ENCODE data around the gene SPATA2. TPM values are rescaled to one million over a fixed set of nuclear protein-coding genes. Genes with fewer than 3 reads are reported as not detected.

Gene SPATA2
- total RNA-seq, 1 donor from 2014 or later, result 8.0 TPM

DNA sequence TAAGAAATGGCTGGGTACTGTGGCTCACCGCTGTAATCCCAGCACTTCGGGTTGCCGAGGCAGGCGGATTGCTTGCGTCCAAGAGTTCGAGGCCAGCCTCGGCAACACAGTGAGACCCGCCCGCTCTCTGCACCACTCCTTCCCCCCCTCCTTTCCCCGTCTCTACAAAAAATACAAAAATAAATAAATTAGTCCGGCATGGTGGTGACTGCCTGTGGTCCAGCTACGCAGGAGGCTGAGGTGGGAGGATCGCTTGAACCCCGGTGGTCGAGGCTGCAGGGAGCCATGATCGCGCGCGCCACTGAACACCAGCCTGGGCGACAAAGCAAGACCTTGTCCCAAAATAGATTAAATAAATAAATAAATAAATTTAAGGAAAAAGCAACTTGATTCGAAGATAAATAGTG, 20.4 kb upstream of the SPATA2 start:
- DNase-seq (ENCODE audit: low spot score), result no peak

DNA sequence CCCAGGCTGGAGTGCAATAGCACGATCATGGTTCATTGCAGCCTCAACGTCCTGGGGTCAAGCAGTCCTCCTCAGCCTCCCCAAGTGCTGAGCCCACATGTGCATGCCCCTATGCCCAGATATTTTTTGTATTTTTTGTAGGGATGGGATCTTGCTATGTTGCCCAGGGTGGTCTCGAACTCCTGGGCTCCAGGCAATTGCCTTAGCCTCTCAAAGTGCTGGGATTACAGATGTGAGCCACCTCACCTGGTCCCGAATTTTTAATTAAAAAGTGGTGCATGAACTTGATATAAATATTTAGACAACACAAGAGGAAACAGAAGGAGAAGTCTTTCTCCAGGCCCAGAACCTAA, 13.8 kb upstream of the SPATA2 start:
- no peak for DNase-seq (ENCODE audit: low spot score)

DNA sequence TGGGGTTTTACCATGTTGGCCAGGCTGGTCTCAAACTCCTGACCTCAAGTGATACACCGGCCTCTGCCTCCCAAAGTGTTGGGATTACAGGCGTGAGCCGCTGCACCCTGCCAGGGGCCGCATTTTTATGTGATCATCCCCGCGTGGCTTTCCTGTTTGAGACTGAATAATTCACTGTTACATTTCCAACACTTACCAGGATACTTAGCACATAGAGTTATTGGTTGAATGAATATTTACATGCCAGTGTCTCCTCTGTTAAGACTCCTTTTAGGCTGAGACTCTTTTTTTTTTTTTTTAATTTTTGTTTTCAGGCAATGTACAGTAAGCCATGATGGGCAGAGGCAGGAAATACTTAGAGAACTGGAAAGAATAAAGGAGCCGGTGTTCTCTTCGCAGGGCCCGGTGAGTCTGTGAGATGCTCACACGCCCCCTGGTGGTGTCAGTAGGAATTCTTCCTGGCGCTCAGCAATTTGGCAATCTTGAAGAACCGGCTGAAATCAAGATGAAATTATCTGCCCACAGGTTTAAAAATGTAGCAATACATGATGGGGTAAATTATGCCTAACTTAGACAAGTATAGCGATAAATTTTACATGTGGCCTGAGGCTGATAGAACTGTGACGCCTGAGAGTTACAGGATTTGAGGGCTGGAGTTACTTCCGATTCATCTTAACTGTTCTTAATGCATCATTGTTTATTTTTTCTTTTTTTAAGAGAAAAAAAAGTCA, 13.2 kb upstream of the SPATA2 start:
- peak; percentile 90 for DNase-seq (ENCODE audit: low spot score)

DNA sequence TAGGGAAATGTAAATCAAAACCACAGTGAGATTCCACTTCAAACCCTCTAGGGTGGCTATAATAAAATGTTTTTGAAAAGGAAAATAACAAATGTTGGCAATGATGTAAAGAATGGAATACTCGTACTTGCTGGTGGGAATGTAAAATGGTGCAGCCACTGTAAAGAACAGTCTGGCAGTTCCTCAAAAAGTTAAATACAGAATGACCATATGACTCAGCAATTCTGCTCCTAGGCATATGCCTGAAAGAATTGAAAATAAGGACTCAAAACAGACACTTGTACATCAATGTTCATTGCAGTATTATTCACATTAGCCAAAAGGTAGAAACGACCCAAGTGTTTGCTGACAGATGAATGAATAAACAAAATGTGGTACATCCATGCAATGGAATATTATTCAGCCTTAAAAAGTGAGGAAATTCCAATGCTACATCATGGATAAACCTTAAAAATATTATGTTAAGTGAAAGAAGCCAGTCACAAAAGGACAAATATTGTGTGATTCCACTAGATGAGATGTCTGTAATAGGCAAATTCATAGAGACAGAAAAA, 10.6 kb upstream of the SPATA2 start:
- no peak for DNase-seq (ENCODE audit: low spot score)

DNA sequence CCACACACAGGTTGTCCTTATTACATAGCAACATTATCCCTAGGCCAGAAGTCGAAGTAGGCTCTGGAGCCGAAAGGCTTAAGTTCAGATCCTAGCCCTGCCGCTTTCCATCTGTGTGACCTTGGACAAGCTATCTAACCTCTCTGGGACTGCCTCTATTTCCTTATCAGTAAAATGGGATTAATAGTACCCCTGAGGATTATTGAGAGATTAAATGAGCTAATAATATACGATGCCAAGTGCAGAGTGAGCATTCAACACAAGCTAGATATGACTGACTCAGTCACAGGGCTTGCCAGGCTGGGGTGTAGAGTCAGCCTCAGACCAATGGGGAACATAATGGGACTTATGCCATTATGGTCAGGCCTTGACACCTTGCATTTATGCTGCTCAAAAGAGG, 8.9 kb upstream of the SPATA2 start:
- no peak for DNase-seq (ENCODE audit: low spot score)

DNA sequence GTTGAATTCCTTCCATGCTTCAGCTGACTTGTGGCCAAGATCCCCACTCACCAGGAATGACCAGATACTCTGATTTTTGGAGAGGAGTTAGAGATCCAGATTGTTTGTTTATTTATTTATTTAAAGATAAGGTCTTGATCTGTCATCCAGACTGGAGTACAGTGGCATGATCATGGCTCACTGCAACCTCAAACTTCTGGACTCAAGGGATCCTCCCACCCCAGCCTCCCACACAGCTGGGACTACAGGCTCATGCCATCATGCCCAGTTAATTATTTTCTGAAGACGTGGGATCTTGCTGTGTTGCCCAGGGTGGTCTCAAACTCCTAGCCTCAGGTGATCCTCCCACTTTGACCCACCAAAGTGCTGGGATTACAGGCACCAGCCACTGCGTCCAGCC, 4.1 kb upstream of the SPATA2 start:
- no peak for DNase-seq (ENCODE audit: low spot score)

DNA sequence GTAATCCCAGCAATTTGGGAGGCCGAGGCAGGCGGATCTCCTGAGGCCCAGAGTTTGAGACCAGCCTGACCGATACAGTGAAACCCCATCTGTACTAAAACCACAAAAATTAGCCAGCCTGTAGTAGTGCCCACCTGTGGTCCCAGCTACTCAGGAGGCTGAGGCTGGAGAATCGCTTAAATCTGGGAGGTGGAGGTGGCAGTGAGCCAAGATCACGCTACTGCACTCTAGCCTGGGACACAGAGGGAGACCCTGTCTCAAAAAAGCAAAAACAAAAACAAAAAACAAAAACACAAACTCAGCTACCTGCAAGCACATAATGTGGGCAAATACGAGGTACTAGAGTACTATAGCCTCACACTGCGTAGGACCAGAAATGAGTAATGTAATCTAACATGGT, 3.7 kb upstream of the SPATA2 start:
- no peak for DNase-seq (ENCODE audit: low spot score)

DNA sequence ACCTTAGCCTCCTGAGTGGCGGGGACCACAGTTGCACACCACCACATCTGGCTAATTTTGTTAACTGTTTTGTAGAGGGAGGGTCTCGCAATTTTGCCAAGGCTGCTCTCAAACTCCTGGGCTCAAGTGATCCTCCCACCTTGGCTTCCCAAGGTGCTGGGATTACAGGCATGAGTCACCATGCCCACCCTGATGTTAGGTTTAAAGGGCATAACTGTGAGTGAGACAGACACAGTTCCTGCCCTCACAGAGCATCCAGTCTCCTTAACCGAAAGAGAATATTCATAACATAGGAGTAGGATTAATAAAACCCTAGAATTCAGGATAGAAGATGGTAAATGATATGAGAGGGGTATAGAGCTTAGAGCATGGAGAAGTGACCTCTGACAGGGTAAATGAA, 3.1 kb upstream of the SPATA2 start:
- DNase-seq (ENCODE audit: low spot score), result no peak

DNA sequence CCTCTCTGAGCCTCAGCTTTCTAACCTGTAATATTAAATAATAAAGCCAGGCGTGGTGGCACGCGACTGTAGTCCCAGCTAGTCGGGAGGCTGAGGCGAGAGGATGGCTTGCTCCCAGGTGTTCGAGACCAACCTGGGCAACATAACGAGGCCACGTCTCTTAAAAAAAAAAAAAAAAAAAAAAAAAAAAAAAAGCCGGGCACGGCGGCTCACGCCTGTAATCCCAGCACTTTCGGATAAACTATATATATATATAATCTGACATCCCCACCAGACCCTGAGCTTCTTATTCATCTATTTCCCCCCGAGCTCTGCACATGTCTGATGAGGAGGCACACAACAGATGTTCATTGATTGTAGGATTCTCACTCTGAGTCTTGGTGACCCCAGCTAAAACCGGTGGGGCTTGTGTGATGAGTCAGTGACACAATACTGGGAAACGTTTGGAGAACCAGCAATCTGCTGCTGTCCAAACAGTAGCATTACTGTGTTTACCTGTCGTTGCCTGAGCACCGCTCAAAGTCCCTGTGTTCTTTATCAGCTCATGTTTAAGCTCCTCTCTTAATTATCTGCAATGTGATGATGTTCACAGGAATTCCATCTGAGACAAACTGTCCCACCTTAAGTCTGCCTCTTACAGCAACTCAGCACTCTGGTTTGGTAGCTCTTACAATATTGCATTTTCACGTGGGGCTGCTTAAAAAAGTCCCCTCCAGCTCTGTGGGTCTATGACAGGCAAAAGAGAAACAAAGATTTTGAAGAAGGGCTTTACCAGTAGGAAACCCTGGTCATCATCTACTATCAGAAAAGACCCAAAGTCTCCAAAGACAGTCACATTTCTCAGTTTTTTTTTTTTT, 1.0 kb upstream of the SPATA2 start:
- no peak for DNase-seq (ENCODE audit: low spot score)

DNA sequence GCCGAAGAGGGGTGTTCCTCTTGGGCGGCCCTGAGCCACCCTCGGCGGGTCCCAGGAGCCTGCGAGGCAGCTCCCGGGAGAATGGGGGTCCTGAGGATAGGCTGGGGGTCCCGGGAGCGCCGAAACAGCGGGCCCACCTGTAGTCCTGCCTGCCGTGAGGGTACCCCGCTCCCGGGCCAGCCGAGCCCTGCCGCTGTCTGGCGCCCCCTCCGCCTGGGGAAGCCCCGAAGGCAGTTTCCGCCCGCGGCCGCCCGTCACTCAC, 280 bp downstream of the SPATA2 start:
- DNase-seq (ENCODE audit: low spot score), result no peak

DNA sequence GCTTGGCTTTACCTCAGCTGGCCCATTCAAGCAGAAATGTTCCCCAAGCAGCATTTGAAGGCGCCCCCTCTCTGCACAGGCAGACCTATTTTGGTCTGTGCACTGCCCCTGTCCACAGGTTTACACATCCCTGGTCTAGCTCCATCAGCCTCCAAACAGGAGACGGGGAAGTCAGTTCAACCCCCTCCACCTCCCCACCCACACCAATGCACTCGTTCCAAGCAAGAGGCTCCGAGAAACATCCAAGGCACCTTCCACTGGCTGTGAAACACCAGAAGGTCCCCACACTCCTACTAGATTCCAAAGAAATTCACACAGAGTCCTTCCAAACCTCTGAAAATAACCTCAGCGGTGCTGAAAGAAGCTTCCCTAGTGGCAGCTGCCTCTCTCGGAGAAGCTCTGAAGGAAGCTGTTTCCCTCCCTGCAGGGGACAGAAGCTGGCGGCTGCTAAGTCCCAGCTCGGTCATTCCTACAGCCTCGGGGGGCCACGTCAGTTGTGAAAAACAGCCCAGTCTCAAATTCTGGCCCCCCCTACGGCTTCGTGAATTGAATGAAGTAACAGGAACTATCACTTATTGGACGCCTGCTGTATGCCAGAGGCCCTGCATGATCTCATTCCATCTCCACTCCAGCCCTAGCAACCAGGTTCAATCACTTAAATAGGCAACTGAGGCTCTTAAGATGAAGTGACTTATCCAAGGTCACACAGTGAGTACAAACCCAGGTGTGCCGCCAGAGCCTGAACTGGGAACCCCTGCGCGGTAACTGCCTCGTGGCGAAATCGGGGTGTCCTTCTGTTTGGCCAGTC, 815 bp downstream of the SPATA2 start:
- DNase-seq (ENCODE audit: low spot score), result no peak

DNA sequence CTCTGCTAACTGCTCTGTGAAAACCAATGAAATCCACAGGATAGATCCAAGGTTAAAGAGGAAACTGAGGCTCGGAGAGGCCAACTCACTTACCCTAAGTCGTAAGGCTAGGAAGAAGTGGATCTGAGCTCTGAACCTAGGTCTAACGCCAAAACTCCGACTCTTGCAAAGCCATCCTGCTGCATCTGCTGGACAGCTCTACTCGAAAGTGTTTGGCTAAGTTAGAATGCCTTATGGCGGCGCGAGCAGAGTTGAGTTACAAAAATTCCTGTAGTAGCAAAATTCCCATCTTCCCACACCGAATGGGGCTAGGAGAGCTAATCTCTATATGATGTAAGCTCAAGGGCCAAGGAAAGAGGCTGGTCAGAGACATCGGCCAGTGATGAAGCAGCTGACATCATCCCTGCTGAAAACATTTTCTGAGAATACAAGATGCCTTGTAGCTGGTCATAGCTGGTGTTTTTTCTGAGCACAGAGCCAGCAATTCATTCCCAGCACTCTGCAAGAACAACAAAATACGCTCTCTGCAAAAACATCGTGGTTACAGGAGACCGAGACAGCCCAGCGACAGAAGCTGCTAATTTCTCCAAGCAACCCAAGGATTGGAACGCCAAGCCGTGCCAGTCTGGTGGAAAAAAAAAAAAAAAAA, 1.8 kb downstream of the SPATA2 start:
- no peak for DNase-seq (ENCODE audit: low spot score)

DNA sequence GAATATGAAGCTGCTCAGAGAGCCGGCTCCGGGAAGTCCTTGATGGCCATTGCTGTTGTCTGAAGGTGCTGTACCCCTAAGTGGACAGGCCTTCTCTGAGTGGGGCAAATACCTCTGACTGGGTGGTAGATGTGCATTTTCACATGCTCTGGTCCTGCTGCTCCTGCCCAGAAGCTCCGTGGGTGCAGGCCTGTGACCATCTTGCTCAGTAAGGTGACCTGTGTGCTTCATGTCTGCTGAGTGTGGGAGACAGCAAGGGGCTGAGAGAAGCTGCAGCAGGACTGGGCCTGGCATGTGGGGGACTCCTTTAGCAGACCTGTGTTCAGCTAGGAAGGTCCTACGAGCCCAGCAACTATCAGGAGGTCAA, 5.0 kb downstream of the SPATA2 start:
- DNase-seq (ENCODE audit: low spot score), result no peak

DNA sequence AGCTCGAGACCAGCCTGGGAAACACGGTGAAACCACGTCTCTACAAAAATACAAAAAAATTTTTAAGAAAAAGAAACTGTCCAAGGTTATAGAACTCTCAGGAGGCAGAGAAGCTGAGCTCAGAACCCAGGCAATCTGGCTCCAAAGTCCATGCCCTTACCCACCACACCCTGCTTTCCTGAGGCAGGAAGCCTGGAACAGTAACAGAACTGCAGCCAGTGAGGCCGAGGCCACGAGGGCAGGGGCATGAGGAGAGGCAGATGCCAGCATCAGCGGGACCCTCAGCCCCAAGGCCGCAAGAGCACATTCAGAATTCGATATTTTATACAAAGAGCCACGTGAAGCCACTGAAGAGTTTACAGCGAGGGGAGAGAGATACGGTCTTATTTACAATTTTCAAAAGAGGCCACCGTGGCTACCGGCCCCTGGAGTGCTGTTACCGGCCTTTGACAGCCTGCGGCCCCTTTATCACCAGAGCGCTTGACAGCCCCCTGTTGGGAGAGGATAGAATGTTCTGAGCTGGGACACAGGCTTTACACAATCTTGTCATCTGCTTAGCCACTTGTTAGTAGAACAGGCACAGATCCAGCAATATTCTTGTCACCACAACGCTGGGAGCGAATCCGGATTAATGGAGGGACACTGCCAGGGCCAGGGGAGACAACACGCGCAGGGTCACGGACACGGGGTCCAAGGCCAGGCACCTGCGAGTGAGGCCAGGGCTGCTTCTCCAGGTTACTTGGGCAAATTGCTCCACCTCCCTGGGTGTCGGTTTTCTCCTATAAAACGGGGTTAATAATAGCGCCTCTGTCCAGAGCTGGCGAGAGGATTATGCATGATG, 5.6 kb downstream of the SPATA2 start:
- DNase-seq (ENCODE audit: low spot score), result no peak

DNA sequence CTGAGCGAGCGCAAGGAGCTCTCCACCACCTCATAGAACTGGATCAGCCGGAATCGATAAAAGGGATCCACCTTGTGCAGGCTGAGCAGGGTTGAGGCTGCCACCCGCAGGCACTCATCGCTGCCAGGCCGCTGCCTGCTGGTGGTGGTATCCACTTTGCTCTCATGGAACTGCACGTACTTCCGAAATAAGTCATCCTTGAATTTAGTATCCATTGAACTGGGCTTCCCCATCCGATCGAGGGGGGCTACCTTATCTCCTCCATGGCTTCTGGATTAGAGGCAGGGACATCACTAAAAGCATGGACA, 7.1 kb downstream of the SPATA2 start:
- no peak for DNase-seq (ENCODE audit: low spot score)

DNA sequence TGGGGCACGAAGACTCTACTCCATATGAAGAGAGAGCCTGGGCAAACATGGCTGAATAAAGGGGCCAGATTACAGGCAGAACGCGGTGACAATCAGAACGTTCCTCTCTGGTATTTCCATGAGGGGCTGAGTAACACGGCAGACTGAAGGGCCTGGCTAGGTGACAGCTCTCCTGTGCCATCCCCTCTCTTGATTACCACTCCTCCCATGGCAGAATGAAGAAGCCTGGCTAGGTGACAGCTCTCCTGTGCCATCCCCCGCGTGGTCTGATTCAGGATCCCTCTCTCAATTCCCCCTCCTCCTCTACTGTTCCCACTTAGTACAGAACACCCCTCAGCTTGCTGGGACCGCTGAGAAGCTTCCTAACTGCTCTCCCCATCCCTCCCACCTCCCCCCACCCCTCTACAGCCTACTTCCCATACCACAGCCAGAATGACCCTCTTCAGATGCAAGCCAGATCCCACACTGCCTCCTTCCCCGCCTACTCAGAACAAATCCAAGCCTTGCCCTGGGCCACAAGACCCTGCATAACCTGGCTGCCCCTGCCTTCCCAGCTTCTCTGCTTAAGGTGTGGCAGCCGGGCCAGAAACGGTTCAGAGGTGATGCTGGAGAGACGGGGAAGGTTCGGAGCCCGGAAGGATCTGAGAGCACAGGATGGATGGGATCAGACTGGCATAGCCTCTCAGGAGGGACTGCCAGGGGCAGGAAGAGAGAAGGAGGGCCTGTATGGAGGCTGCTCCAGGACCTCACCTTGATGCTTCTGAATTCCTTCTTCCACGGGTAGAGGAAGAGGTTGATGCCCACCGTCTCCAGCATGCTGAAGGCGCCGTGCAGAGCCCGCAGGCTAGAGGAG, 7.7 kb downstream of the SPATA2 start:
- no peak for DNase-seq (ENCODE audit: low spot score)

DNA sequence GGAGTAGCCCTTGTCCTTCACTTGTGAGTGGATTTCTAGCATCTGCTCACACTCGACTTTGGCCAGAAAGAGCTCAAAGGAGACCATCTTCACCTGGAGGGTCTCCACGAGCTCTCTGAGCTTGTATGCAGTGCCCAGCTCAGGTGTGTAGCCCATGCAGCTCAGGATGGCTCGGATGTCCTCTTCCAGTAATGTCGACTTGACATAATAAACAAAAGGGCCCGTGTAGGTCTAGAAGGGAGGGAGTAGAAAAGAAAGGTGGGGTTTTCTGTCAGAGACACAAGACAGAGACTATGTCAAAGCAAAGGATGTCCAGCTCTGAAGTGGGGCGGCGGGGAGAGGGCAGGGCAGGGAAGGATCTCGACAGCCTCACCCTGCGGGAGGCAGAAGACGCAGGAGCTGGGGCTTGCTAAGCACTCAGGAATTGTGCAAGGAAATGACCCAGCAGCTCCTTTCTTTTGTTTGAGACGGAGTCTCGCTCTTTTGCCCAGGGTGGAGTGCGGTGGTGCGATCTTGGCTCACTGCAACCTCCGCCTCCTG, 8.6 kb downstream of the SPATA2 start:
- DNase-seq (ENCODE audit: low spot score), result no peak

DNA sequence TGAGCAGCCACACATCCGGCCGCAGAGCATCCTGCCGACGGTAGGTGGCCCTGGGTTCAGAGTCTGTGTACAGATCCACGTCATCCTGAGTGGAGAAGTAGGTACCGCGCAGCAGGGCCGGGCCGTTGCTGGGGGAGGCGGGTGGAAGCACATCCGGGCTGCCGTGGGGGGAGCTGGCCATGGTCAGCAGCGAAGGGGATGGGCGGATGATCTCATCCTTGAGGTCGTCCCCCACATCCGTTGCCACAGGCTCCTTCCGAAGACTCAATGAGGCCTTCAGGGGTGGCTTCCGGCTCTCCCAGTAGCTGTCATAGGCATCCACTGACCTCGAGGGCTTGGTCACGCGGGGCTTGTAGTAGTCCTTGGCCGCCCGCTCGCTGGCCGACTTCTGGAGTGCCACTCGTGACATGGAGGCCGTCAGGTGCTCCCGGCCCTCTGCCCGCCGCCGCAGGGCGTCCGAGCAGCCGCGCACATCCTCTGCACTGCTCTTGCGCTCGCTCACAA, 9.2 kb downstream of the SPATA2 start:
- DNase-seq (ENCODE audit: low spot score), result no peak

DNA sequence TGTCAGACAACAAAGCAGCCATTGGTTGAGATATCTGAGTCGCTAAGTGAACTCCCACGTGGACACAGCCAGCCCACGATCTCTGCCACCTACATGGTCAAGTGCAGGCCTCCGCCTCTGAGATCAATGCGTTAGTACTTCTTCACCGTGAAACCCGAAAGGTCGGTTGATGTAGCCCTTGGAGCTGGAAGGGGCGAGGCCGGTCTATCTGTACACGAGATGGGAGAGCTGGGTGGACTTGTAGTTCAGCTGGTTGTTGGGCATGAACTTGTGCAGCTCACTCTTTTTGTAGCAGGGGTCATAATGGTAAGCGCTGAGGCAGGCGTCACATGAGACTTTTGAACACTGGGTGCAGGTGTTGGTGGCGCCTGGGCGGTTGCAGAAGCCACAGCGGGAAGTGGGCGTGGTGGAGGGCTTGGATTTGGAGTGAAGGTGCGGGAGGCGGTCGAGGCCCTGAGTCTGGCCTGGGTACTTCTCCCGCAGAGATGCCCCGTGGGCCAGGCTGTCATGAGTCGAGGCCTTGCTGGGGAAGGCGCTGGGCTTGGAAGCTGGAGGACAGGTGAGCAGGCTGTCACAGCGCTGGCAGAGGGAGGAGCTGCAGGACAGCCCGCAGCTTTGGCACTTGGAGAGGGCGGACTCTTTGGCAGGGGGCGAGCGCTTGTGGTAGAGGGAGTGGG, 9.8 kb downstream of the SPATA2 start:
- DNase-seq (ENCODE audit: low spot score), result no peak
